Measurements from ENCODE around the gene PELI1.
A peak's percentile ranks its signal among the peaks of the same experiment; 100 is the strongest.
"Not testable (repeated sequence)": the region's sequence is repeated elsewhere in the genome, so short reads cannot be mapped to it uniquely, and the experiment has no call there.

Gene PELI1

DNA sequence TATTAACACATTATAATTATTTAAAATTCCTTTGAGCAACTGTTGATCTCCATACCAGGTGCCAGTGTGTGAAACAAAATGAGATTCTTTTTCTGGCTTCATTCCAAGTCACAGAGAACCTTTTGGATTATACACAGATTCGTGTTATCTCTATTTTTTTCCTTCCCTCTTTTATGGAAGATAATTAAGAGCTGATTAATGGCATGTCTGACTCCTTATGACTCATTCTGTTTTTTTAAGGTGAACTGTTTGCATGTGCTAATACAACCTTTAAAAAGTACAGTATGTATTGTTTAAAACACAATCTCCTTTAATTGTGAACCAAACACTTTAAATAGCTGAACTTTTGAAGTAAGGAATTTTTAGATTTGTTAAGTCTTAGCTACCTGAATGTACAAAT is 39.3 kb downstream of the PELI1 start:
- TF ChIP-seq, protein P1, sequence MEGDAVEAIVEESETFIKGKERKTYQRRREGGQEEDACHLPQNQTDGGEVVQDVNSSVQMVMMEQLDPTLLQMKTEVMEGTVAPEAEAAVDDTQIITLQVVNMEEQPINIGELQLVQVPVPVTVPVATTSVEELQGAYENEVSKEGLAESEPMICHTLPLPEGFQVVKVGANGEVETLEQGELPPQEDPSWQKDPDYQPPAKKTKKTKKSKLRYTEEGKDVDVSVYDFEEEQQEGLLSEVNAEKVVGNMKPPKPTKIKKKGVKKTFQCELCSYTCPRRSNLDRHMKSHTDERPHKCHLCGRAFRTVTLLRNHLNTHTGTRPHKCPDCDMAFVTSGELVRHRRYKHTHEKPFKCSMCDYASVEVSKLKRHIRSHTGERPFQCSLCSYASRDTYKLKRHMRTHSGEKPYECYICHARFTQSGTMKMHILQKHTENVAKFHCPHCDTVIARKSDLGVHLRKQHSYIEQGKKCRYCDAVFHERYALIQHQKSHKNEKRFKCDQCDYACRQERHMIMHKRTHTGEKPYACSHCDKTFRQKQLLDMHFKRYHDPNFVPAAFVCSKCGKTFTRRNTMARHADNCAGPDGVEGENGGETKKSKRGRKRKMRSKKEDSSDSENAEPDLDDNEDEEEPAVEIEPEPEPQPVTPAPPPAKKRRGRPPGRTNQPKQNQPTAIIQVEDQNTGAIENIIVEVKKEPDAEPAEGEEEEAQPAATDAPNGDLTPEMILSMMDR (IDR thresholded peaks at IDR 0.05; ENCODE audit: unreplicated experiment in 3 of 3), result no peak
- peak overlapping the region; percentile 91 to 95 (median 94) for H3K27ac Mint-ChIP-seq
- H3K9me3 Mint-ChIP-seq, result no peaks in the 10 kb centered on the region
- H3K4me1 Mint-ChIP-seq, result peaks cover 27% of the 10 kb centered on the region
- no peak overlapping the region for H3K4me3 Mint-ChIP-seq
- peaks cover 37% of the 10 kb centered on the region for H3K36me3 Mint-ChIP-seq (ENCODE audit: low read depth)
- no peaks in the 10 kb centered on the region for H3K27me3 Mint-ChIP-seq (ENCODE audit: low read depth)

DNA sequence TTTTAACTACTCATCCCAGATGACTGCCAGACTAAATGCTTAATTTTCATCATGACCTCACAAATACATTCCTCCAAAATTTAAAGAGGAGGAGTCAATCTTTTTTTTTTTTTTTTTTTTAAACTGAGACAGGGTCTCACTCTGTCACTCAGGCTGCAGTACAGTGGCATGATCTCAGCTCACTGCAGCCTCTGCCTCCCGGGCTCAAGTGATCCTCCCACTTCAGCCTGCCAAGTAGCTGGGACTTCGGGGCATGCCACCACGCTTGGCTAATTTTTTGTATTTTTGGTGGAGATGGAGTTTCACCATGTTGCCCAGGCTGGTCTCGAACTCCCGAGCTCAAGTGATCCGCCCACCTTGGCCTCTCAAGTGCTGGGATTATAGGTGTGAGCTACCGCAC is 41.5 kb downstream of the PELI1 start:
- not testable (repeated sequence) for H3K4me3 Mint-ChIP-seq; H3K9me3 Mint-ChIP-seq; H3K27me3 Mint-ChIP-seq (ENCODE audit: low read depth)
- peaks cover 27% of the 10 kb centered on the region for H3K4me1 Mint-ChIP-seq
- peaks cover 54% of the 10 kb centered on the region for H3K36me3 Mint-ChIP-seq (ENCODE audit: low read depth)
- peak overlapping the region; percentile 64 to 83 (median 79) for H3K27ac Mint-ChIP-seq

DNA sequence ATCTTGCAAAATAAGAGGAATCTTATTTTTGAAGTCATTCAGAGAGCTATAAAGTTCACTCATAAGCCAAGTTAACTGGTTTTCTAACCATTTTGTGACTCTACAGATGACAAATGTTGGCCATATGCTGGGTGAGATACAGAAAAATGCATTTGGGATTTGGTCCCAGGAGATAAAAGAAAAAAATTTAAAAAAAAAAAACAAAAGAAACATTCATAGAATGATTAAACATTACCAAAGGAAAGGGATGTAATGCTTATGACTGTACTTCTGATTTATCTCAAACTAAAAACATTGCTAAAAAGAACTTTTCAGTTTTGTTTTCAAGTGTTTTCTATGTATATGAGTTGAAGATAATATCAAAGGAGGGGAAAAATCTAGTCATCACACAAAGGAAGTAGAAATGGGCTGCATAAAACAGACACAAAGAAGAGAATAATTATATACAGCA is 43.1 kb downstream of the PELI1 start:
- Mint-ChIP-seq H3K36me3 (ENCODE audit: low read depth) (peaks cover 62% of the 10 kb centered on the region), H3K27me3 (ENCODE audit: low read depth) (no peaks in the 10 kb centered on the region), H3K9me3 (no peaks in the 10 kb centered on the region), H3K4me3 (no peak overlapping the region), H3K27ac (peak overlapping the region in 2 of 3 experiments; percentile 50 to 52), H3K4me1 (peaks cover 25% of the 10 kb centered on the region)
- TF ChIP-seq, protein P1 (IDR thresholded peaks at IDR 0.05; ENCODE audit: unreplicated experiment in 3 of 3), result no peak

DNA sequence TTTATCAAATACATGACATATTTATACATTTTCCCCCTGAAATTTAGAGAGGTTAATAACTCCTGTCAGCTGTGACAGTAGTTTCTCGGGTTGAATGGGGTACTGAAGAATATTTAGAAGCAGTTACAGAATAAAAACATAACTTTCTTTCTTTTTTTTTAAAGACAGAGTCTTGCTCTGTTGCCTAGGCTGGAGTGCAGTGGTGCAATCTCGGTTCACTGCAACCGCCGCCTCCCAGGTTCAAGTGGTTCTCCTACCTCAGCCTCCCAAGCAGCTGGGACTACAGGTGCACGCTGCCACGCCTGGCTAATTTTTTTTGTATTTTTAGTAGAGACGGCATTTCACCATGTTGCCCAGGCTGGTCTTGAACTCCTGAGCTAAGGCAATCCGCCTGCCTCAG is 43.6 kb downstream of the PELI1 start:
- not testable (repeated sequence) for H3K9me3 Mint-ChIP-seq; H3K4me3 Mint-ChIP-seq; H3K27me3 Mint-ChIP-seq (ENCODE audit: low read depth)
- Mint-ChIP-seq H3K27ac (peak overlapping the region in 1 of 3 experiments; percentile 50), H3K36me3 (ENCODE audit: low read depth) (peaks cover 62% of the 10 kb centered on the region), H3K4me1 (peaks cover 20% of the 10 kb centered on the region)

DNA sequence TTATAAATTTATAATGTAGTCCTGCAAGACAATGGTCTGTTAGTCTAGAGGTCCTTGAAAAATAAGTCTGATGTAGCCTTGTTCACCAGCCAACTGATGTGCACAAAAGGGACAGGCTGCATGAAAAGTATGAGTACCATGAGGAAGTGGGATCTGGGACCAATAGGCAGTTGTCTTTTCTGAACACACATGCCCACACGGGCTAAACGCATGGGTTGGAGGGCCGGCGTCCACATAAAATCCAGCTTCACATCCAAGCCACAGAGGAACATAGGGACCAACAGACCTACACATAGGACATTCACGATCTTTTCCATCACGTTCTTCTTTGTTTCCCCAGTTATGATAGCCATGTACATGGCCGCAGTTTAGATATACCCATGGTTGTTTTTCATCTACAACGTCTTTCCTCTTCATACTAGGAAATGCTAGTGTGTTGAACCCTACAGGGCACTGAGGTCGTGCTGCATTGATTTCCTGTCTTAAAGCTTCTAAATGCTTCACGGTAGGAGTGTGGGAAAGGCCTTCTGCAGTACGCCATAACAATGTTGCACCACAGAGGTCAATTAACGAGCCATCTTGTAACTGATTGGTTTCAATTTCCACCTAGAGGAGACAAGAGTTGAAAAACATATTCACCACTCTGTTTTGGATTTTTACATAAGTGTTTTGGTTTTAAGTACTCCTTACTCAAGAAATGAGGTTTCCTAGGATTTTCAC is 49.4 kb downstream of the PELI1 start:
- Mint-ChIP-seq H3K4me1 (no peaks in the 10 kb centered on the region), H3K36me3 (ENCODE audit: low read depth) (peaks cover 82% of the 10 kb centered on the region), H3K9me3 (no peaks in the 10 kb centered on the region), H3K27ac (no peak overlapping the region), H3K27me3 (ENCODE audit: low read depth) (no peaks in the 10 kb centered on the region), H3K4me3 (no peak overlapping the region)
- TF ChIP-seq, protein P1 (IDR thresholded peaks at IDR 0.05; ENCODE audit: unreplicated experiment in 3 of 3), result no peak

DNA sequence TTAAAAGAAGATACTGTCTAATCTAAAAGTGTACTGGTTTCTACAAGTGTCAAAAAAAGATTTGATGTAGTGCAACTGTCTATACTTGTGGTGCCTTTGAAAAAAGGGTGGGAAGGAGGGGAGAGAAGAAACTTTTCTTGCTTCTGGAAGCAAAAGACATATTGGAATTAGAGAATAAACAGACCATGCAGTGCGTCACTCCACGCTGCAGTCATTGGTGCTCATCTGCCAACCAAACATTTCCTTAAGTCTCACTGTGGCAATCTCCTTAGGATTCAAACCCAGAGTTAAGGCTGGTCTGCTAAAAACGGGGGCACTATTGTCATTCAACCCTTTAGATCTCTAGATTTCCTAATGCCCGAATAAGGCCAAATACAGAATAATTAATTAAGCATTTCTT is 50.9 kb downstream of the PELI1 start:
- Mint-ChIP-seq H3K27ac (no peak overlapping the region), H3K27me3 (ENCODE audit: low read depth) (no peaks in the 10 kb centered on the region), H3K4me1 (peaks cover under 1% of the 10 kb centered on the region), H3K36me3 (ENCODE audit: low read depth) (peaks cover 73% of the 10 kb centered on the region), H3K9me3 (no peaks in the 10 kb centered on the region), H3K4me3 (no peak overlapping the region)
- TF ChIP-seq, protein P1 (IDR thresholded peaks at IDR 0.05; ENCODE audit: unreplicated experiment in 3 of 3), result no peak

DNA sequence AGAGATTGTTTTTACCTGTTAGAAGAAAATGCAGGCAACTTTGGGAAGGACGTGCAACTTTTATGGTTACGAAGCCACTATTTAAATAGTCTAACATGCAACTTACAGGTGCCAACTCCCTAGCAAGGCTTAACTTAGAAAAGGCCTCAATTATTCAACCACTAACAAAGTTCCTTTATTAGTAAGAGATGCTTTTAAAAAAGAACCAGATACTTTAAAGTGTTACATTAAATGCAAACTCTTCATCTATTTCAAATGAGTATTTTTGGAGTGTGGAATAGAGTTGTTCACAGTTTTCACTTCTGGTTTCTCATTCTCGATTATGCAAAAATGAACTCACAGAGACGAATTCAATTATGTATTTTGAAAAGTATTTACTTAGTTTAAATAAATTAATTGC is 51.7 kb downstream of the PELI1 start:
- Mint-ChIP-seq H3K4me3 (no peak overlapping the region), H3K4me1 (peaks cover 5% of the 10 kb centered on the region), H3K27ac (no peak overlapping the region), H3K27me3 (ENCODE audit: low read depth) (no peaks in the 10 kb centered on the region), H3K9me3 (no peaks in the 10 kb centered on the region), H3K36me3 (ENCODE audit: low read depth) (peaks cover 66% of the 10 kb centered on the region)
- TF ChIP-seq, protein P1 (IDR thresholded peaks at IDR 0.05; ENCODE audit: unreplicated experiment in 3 of 3), result no peak
